ENCODE results near the gene MMP24OS.

- TF ChIP-seq CTCF (IDR thresholded peaks at IDR 0.05) (no peak), POLR2A (IDR thresholded peaks at IDR 0.05) (no peak), EP300 (IDR thresholded peaks at IDR 0.05) (no peak)
Observed at GRCh38 chr20:35301426-35301825, 23.5 kb upstream of the MMP24OS start.
